Astrocyte (in vitro differentiated cells and primary cell): ENCODE results near the gene CRISPLD2.

Experiments used
- CTCF ChIP-seq: IDR thresholded peaks from 2 replicates; pipeline ENCODE4 v1.5.1; 2011; ENCODE audit warnings: low read depth, mild to moderate bottlenecking, inconsistent platforms, low read length, moderate library complexity; ENCODE audit not compliant: insufficient read depth
- EZH2 ChIP-seq: IDR thresholded peaks from 2 replicates; pipeline ENCODE4 v1.6.1; 2012; ENCODE audit warnings: mild to moderate bottlenecking, low read length, inconsistent platforms; ENCODE audit not compliant: insufficient read depth

GRCh38 chr16:84833542-84834402 lies 14.0 kb downstream of the CRISPLD2 start:
- no peak for TF ChIP-seq CTCF
- TF ChIP-seq EZH2 = no peak
